ENCODE results near the gene KIF5A. TPM values are rescaled to one million over a fixed set of nuclear protein-coding genes. Genes with fewer than 3 reads are reported as not detected.
A peak's percentile ranks its signal among the peaks of the same experiment; 100 is the strongest.
"Not testable (repeated sequence)": the region's sequence is repeated elsewhere in the genome, so short reads cannot be mapped to it uniquely, and the experiment has no call there.

The KIF5A gene
- total RNA-seq, 1 donor: 0.36 TPM

GRCh38 chr12:57586832-57587429 lies 37.1 kb downstream of the KIF5A start:
- Histone ChIP-seq H3K4me2 (ENCODE audit: insufficient read depth, low read length) (no peak overlapping the region), H3K9me3 (ENCODE audit: low read depth, low read length) (no peaks in the 10 kb centered on the region), H3K27ac (ENCODE audit: low read depth, low read length) (no peak overlapping the region), H3K79me2 (ENCODE audit: insufficient read depth, low read length) (no peaks in the 10 kb centered on the region), H3K4me1 (ENCODE audit: insufficient read depth, low read length) (peaks cover 6% of the 10 kb centered on the region), H4K20me1 (ENCODE audit: insufficient read depth, low read length) (no peaks in the 10 kb centered on the region), H3K36me3 (ENCODE audit: insufficient read depth, low read length) (no peaks in the 10 kb centered on the region), H3K4me3 (ENCODE audit: insufficient read depth, low read length) (no peak overlapping the region), H2AFZ (ENCODE audit: low read length) (no peak overlapping the region), H3K27me3 (ENCODE audit: insufficient read depth, low read length) (peaks cover 35% of the 10 kb centered on the region)
- DNase-seq (ENCODE audit: insufficient read length, low spot score, missing footprints): no peak
- no peak for TF ChIP-seq CTCF (IDR thresholded peaks at IDR 0.05; ENCODE audit: extremely low read depth, low read depth, low read length)

GRCh38 chr12:57588951-57589610 lies 39.2 kb downstream of the KIF5A start:
- H3K36me3 ChIP-seq (ENCODE audit: insufficient read depth, low read length); H3K4me3 ChIP-seq (ENCODE audit: insufficient read depth, low read length); H3K4me2 ChIP-seq (ENCODE audit: insufficient read depth, low read length); H4K20me1 ChIP-seq (ENCODE audit: insufficient read depth, low read length); H2AFZ ChIP-seq (ENCODE audit: low read length); H3K27ac ChIP-seq (ENCODE audit: low read depth, low read length); H3K9me3 ChIP-seq (ENCODE audit: low read depth, low read length); H3K79me2 ChIP-seq (ENCODE audit: insufficient read depth, low read length); H3K4me1 ChIP-seq (ENCODE audit: insufficient read depth, low read length); DNase-seq (ENCODE audit: insufficient read length, low spot score, missing footprints): not testable (repeated sequence)
- H3K27me3 ChIP-seq (ENCODE audit: insufficient read depth, low read length): peaks cover 35% of the 10 kb centered on the region

GRCh38 chr12:57590479-57590863 lies 40.6 kb downstream of the KIF5A start:
- no peak for TF ChIP-seq CTCF (IDR thresholded peaks at IDR 0.05; ENCODE audit: extremely low read depth, low read depth, low read length)
- H3K27ac ChIP-seq (ENCODE audit: low read depth, low read length): peak overlapping the region; percentile 41
- peaks cover 7% of the 10 kb centered on the region for H3K79me2 ChIP-seq (ENCODE audit: insufficient read depth, low read length)

GRCh38 chr12:57590864-57591781 lies 41.3 kb downstream of the KIF5A start, which contains the start of gene PIP4K2C:
TSS of gene PIP4K2C (plus strand) at chr12:57591192. CDS start at chr12:57591290, 98 bp downstream.
- no peaks in the 10 kb centered on the region for H4K20me1 ChIP-seq (ENCODE audit: insufficient read depth, low read length)
- peak within 1 kb of the TSS; percentile 94 for H3K4me3 ChIP-seq (ENCODE audit: insufficient read depth, low read length)
- H3K4me1 ChIP-seq (ENCODE audit: insufficient read depth, low read length): peaks cover 9% of the 10 kb centered on the region
- no peak for TF ChIP-seq CTCF (IDR thresholded peaks at IDR 0.05; ENCODE audit: extremely low read depth, low read depth, low read length)
- peak within 1 kb of the TSS; percentile 97 for H2AFZ ChIP-seq (ENCODE audit: low read length)
- DNase-seq (ENCODE audit: insufficient read length, low spot score, missing footprints): peak; percentile 91
- peak within 1 kb of the TSS; percentile 92 for H3K4me2 ChIP-seq (ENCODE audit: insufficient read depth, low read length)
- H3K27ac ChIP-seq (ENCODE audit: low read depth, low read length): peak within 1 kb of the TSS; percentile 41
- H3K79me2 ChIP-seq (ENCODE audit: insufficient read depth, low read length): peaks cover 7% of the 10 kb centered on the region
- no peaks in the 10 kb centered on the region for H3K9me3 ChIP-seq (ENCODE audit: low read depth, low read length)
- peaks cover 21% of the 10 kb centered on the region for H3K27me3 ChIP-seq (ENCODE audit: insufficient read depth, low read length)
- H3K36me3 ChIP-seq (ENCODE audit: insufficient read depth, low read length): peaks cover 5% of the 10 kb centered on the region

More at GRCh38 chr12:57590479-57590863, 40.6 kb downstream of the KIF5A start:
- no peaks in the 10 kb centered on the region for H3K36me3 ChIP-seq (ENCODE audit: insufficient read depth, low read length)
- H3K4me3 ChIP-seq (ENCODE audit: insufficient read depth, low read length): peak overlapping the region; percentile 94
- peak overlapping the region; percentile 92 for H3K4me2 ChIP-seq (ENCODE audit: insufficient read depth, low read length)
- peak overlapping the region; percentile 97 for H2AFZ ChIP-seq (ENCODE audit: low read length)
- H3K9me3 ChIP-seq (ENCODE audit: low read depth, low read length): no peaks in the 10 kb centered on the region
- no peaks in the 10 kb centered on the region for H4K20me1 ChIP-seq (ENCODE audit: insufficient read depth, low read length)
- peaks cover 9% of the 10 kb centered on the region for H3K4me1 ChIP-seq (ENCODE audit: insufficient read depth, low read length)
- DNase-seq (ENCODE audit: insufficient read length, low spot score, missing footprints): no peak
- H3K27me3 ChIP-seq (ENCODE audit: insufficient read depth, low read length): peaks cover 26% of the 10 kb centered on the region
